Stomach (tissue), 4 donors: ENCODE measurements around the gene ECPAS.

ENCODE experiments used
- CTCF ChIP-seq, 7 experiments: fragments of 450-650 bp in 4 of 7; fragments of 200-600 bp in 3 of 7; sonication (generic) in 3 of 7; IDR thresholded peaks; one replicate each; pipeline ENCODE4 v1.5.1; 2016 to 2019; ENCODE audit warnings: antibody characterized with exemption in 7 of 7, control low read depth in 2 of 7, mild to moderate bottlenecking in 1 of 7
- EP300 ChIP-seq: sonication (generic); formaldehyde crosslinking; IDR thresholded peaks from one replicate; pipeline ENCODE4 v1.6.1; 2017; ENCODE audit warnings: antibody characterized with exemption
- POLR2A ChIP-seq, 4 donors: fragments of 450-650 bp; IDR thresholded peaks; one replicate each; pipeline ENCODE4 v1.6.1; 2016; ENCODE audit warnings: antibody characterized with exemption in 4 of 4, control low read depth in 2 of 4, mild to moderate bottlenecking in 1 of 4, moderate library complexity in 1 of 4
- POLR2AphosphoS5 ChIP-seq, 3 donors: sonication (generic); formaldehyde crosslinking; IDR thresholded peaks; one replicate each; pipeline ENCODE4 v1.6.1; 2016; ENCODE audit warnings: antibody characterized with exemption in 3 of 3

DNA sequence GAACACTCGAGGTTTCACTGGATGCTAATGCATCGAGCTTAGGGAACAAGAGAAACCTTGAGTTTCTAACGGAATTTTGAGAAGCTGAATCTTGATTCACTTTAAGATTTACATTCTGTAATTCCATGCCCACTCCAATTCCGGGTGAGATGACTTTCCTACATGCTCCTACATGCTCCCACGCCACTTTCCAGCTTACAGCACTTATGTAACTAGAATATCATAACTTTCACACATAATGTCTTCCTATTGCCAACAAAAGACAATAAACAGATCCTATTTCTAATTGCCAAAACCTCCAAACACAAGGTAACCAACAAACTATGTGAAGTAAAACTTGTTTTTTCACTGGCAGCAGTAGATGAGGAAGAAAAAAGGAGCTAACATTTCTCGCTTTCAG is 72.9 kb downstream of the ECPAS start:
- TF ChIP-seq CTCF (IDR thresholded peaks at IDR 0.05) (no peak), POLR2AphosphoS5 (IDR thresholded peaks at IDR 0.05) (no peak), POLR2A (IDR thresholded peaks at IDR 0.05) (no peak), EP300 (no peak)
